NCI-H510A (cell line): ENCODE data around the gene PRR11.
A peak's percentile ranks its signal among the peaks of the same experiment; 100 is the strongest.
"Not testable (repeated sequence)": the region's sequence is repeated elsewhere in the genome, so short reads cannot be mapped to it uniquely, and the experiment has no call there.

Experiments used
- DNase-seq: peaks from one replicate; lab custom pipeline; 2025; lab: John Stamatoyannopoulos, UW

The PRR11 gene

GRCh38 chr17:59219992-59220327, 64.4 kb downstream of the PRR11 start:
- DNase-seq: no peak

GRCh38 chr17:59220328-59221158, 65.0 kb downstream of the PRR11 start, which contains the start of gene GDPD1:
Gene GDPD1 (plus strand): TSS chr17:59220511. CDS start chr17:59220610, 99 bp downstream.
- peak; percentile 97 for DNase-seq

GRCh38 chr17:59221159-59221847, 65.8 kb downstream of the PRR11 start:
- DNase-seq: peak; percentile 41

GRCh38 chr17:59223813-59224212, 68.3 kb downstream of the PRR11 start:
- no peak for DNase-seq

- not testable (repeated sequence) for DNase-seq
Measured at GRCh38 chr17:59228588-59228987, 73.0 kb downstream of the PRR11 start.

GRCh38 chr17:59230764-59231163, 75.2 kb downstream of the PRR11 start:
- DNase-seq: no peak

GRCh38 chr17:59234631-59235030, 79.1 kb downstream of the PRR11 start:
- DNase-seq: no peak

- no peak for DNase-seq
Measured at GRCh38 chr17:59238906-59239305, 83.4 kb downstream of the PRR11 start.

GRCh38 chr17:59244081-59244480, 88.5 kb downstream of the PRR11 start:
- no peak for DNase-seq
